Heart left ventricle (tissue), 13 donors: ENCODE measurements around the gene MED8.

Experiments used
- POLR2A ChIP-seq, 2 donors: fragments of 450-650 bp; IDR thresholded peaks; one replicate each; pipeline ENCODE4 v1.6.1; 2017; ENCODE audit warnings: antibody characterized with exemption in 2 of 2, mild to moderate bottlenecking in 2 of 2, moderate library complexity in 2 of 2
- TF ChIP-seq, protein P1 (sequence below), 12 donors: fragments of 200-600 bp; sonication (generic) in 4 of 12; IDR thresholded peaks; one replicate each; pipeline versions ENCODE4 v1.5.0 to v1.8.0; 2018 to 2022; ENCODE audit warnings: antibody characterized with exemption in 12 of 12, mild to moderate bottlenecking in 5 of 12
- donor health status: ischemic (EF 13 %, LVEDD 7.1; RV severe dilation, severe dysfunction).
- donor health status: DM: no; HTN: yes; CAD: no.
- donor health status: DM: no; HTN: no; CAD: no.
- donor health status: ischemic (EF 25% LVEDD 6.9; RV normal size, moderate dysfunction).
- donor health status: ischemic (EF 25% LVEDD 5.7; RV mildly dilated, moderate dysfunction).
- donor health status: ischemic (EF 35%, LVEDD 5.7; RV mildly dilated, moderate dysfunction).
- donor health status: nonischemic (EF 11% LVEDD 7.7; RV severe dilation, severe dysfunction).
- donor health status: DM: yes; HTN: yes; CAD: no.
- donor health status: PGD.
- donor health status: ischemic (EF 29% LVEDD 5.4; RV normal size, mild dysfunction).
- donor health status: nonischemic (EF 23%, LVEDD 6.1; RV moderate dilation, normal function).

DNA sequence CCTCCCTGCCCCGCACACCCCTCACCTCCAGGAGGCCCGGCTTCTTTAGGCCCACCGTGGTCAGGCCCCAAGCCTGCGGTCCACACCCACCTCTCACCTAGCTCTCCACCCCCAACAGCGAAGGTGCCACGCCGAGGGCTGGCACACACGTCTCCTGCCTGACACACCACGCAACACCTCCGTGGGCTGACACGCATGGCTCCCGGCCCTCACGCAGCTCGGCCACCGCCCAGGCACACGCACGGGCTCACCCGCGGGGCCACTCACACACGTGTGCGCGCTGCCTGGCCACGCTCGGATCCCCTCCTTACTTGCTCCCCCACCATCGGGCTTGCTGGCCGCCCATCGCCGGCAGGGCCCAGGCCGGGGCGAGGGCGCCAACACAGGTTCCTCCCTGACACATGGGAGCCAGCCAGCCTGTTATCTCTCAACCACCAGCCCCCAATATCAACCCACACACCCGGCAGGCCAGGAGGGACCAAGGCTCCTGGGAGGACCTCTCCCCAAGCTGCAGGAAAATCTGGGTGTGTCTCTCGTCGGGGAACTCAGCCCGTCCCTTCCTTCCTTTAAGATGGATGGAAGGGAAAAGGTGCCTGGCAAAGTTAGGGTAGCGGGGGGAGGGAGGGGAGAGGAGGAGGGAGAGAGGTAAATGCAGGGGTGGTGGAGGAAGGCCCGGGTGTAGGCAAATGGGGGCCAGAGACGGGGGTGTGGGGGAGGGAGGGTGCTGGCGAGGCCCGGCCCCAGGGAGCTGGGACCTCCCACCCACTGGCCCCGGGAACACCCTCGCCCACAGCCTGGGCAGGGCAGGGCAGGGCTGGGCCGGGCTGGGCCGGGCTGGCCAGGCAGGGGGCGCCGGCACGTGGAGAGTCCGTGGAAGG, 22.3 kb downstream of the MED8 start:
- TF ChIP-seq, protein P1, sequence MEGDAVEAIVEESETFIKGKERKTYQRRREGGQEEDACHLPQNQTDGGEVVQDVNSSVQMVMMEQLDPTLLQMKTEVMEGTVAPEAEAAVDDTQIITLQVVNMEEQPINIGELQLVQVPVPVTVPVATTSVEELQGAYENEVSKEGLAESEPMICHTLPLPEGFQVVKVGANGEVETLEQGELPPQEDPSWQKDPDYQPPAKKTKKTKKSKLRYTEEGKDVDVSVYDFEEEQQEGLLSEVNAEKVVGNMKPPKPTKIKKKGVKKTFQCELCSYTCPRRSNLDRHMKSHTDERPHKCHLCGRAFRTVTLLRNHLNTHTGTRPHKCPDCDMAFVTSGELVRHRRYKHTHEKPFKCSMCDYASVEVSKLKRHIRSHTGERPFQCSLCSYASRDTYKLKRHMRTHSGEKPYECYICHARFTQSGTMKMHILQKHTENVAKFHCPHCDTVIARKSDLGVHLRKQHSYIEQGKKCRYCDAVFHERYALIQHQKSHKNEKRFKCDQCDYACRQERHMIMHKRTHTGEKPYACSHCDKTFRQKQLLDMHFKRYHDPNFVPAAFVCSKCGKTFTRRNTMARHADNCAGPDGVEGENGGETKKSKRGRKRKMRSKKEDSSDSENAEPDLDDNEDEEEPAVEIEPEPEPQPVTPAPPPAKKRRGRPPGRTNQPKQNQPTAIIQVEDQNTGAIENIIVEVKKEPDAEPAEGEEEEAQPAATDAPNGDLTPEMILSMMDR (IDR thresholded peaks at IDR 0.05) = no peak
- TF ChIP-seq POLR2A (IDR thresholded peaks at IDR 0.05) = no peak
